Loucy (cell line): ENCODE results near the gene TAAR8.

Source experiments
- H2AFZ ChIP-seq: fragments of 200-600 bp; sonication (generic); 2 replicates; pipeline ENCODE4 v1.6.0; 2016; ENCODE audit warnings: antibody characterized with exemption, mild to moderate bottlenecking, low read length, moderate library complexity
- H3F3A ChIP-seq: fragments of 200-600 bp; 2 replicates; pipeline ENCODE4 v1.6.0; 2016; ENCODE audit warnings: antibody characterized with exemption, low read depth, mild to moderate bottlenecking
- H3K27me3 ChIP-seq: fragments of 200-600 bp; sonication (generic); 2 replicates; pipeline ENCODE4 v1.6.1; 2014; ENCODE audit warnings: low read length, mild to moderate bottlenecking; ENCODE audit not compliant: insufficient read depth, poor library complexity, severe bottlenecking
- H3K36me3 ChIP-seq: fragments of 200-600 bp; sonication (generic); 2 replicates; pipeline ENCODE4 v1.6.1; 2016; ENCODE audit warnings: low read length; ENCODE audit not compliant: insufficient read depth
- H3K4me1 ChIP-seq: fragments of 200-600 bp; sonication (generic); 2 replicates; pipeline ENCODE4 v1.5.1; 2014; ENCODE audit warnings: low read length, mild to moderate bottlenecking; ENCODE audit not compliant: insufficient read depth, poor library complexity, severe bottlenecking
- H3K4me2 ChIP-seq: fragments of 200-600 bp; sonication (generic); 2 replicates; pipeline ENCODE4 v1.6.0; 2014; ENCODE audit warnings: antibody characterized with exemption, low read length, low read depth, mild to moderate bottlenecking; ENCODE audit not compliant: poor library complexity, severe bottlenecking
- H3K4me3 ChIP-seq: fragments of 200-600 bp; sonication (generic); 2 replicates; pipeline ENCODE4 v1.5.1; 2014; ENCODE audit warnings: low read length, mild to moderate bottlenecking, mixed read lengths; ENCODE audit not compliant: poor library complexity, severe bottlenecking
- H3K79me2 ChIP-seq: fragments of 200-600 bp; sonication (generic); 2 replicates; pipeline ENCODE4 v1.6.1; 2014; ENCODE audit warnings: low read length; ENCODE audit not compliant: insufficient read depth
- H3K9ac ChIP-seq: fragments of 200-600 bp; sonication (generic); 2 replicates; pipeline ENCODE4 v1.6.0; 2014; ENCODE audit warnings: mild to moderate bottlenecking, low read depth, low read length, moderate library complexity; ENCODE audit not compliant: poor library complexity, severe bottlenecking
- H3K9me2 ChIP-seq: fragments of 200-600 bp; sonication (generic); replicated peaks from 2 replicates; pipeline ENCODE4 v1.6.1; 2016; ENCODE audit warnings: low read depth, low read length, mixed read lengths
- H3K9me3 ChIP-seq: fragments of 200-600 bp; sonication (generic); 2 replicates; pipeline ENCODE4 v1.6.1; 2014; ENCODE audit warnings: mild to moderate bottlenecking, antibody characterized with exemption, low read length, low read depth; ENCODE audit not compliant: insufficient read depth
- H4K20me1 ChIP-seq: fragments of 200-600 bp; sonication (generic); 2 replicates; pipeline ENCODE4 v1.6.0; 2014; ENCODE audit warnings: antibody characterized with exemption, low read length, mild to moderate bottlenecking; ENCODE audit not compliant: insufficient read depth, poor library complexity, severe bottlenecking
- EZH2phosphoT487 ChIP-seq: fragments of 200-600 bp; IDR thresholded peaks from 2 replicates; pipeline ENCODE4 v1.6.1; 2018; ENCODE audit warnings: antibody characterized with exemption, mild to moderate bottlenecking, moderate library complexity, borderline replicate concordance
- TF ChIP-seq, protein P1 (sequence below): fragments of 200-600 bp; sonication (generic); conservative IDR thresholded peaks from 2 replicates; pipeline ENCODE4 v1.5.1; 2014; ENCODE audit warnings: mild to moderate bottlenecking, antibody characterized with exemption, low read length

The TAAR8 gene

DNA sequence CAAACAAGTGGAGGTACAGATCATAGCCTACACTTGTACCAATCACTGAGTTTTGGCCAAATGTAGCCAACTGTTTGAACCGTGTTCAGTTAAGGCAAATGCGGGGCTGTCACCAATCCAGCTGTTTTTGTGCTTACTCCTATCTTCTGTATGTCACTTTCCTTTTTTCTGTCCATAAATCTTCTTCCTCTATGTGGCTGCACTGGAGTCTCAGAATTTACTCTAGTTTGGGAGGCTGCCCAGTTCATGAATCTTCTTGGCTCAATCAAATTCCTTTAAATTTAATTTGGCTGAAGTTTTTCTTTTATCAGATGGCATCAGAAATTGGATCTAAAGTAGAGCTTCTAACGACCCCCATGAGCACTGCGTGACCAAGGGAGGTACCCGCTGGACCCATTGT lies 27.8 kb upstream of the TAAR8 start:
- no peaks in the 10 kb centered on the region for H3K4me1 ChIP-seq
- TF ChIP-seq, protein P1, sequence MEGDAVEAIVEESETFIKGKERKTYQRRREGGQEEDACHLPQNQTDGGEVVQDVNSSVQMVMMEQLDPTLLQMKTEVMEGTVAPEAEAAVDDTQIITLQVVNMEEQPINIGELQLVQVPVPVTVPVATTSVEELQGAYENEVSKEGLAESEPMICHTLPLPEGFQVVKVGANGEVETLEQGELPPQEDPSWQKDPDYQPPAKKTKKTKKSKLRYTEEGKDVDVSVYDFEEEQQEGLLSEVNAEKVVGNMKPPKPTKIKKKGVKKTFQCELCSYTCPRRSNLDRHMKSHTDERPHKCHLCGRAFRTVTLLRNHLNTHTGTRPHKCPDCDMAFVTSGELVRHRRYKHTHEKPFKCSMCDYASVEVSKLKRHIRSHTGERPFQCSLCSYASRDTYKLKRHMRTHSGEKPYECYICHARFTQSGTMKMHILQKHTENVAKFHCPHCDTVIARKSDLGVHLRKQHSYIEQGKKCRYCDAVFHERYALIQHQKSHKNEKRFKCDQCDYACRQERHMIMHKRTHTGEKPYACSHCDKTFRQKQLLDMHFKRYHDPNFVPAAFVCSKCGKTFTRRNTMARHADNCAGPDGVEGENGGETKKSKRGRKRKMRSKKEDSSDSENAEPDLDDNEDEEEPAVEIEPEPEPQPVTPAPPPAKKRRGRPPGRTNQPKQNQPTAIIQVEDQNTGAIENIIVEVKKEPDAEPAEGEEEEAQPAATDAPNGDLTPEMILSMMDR = no peak
- TF ChIP-seq EZH2phosphoT487 = no peak
- H3K9me3 ChIP-seq = no peaks in the 10 kb centered on the region
- no peaks in the 10 kb centered on the region for H4K20me1 ChIP-seq
- H2AFZ ChIP-seq = no peak overlapping the region
- H3K79me2 ChIP-seq = no peaks in the 10 kb centered on the region
- no peak overlapping the region for H3K9ac ChIP-seq
- no peaks in the 10 kb centered on the region for H3K36me3 ChIP-seq
- no peak overlapping the region for H3K4me2 ChIP-seq
- no peaks in the 10 kb centered on the region for H3K9me2 ChIP-seq
- H3F3A ChIP-seq = no peaks in the 10 kb centered on the region
- no peak overlapping the region for H3K4me3 ChIP-seq
- H3K27me3 ChIP-seq = no peaks in the 10 kb centered on the region

DNA sequence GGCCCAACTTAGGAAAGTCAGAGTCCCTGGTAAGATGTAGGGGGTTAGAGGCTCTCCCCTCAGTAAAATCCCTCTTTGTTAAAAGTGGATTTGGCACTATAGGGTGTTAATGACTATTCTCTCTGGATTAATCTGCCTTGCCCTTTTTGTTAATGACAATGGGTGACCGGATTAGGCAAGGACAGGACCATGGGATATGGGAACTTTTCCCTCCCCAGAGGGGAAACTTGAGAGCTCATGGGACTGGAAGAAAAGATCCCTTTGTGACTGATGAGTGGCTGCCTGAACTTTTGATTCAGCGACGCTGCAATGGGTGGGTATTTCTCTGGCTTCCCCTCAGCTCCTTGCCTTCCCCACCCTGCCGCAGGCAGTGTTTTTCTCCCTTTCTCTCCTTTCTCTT lies 26.6 kb upstream of the TAAR8 start:
- Histone ChIP-seq H3F3A (no peaks in the 10 kb centered on the region), H3K4me1 (no peaks in the 10 kb centered on the region), H3K27me3 (no peaks in the 10 kb centered on the region), H4K20me1 (no peaks in the 10 kb centered on the region), H2AFZ (no peak overlapping the region), H3K4me3 (no peak overlapping the region), H3K36me3 (no peaks in the 10 kb centered on the region), H3K9ac (no peak overlapping the region), H3K9me3 (no peaks in the 10 kb centered on the region), H3K79me2 (no peaks in the 10 kb centered on the region), H3K4me2 (no peak overlapping the region), H3K9me2 (no peaks in the 10 kb centered on the region)
- TF ChIP-seq, protein P1 = no peak
- no peak for TF ChIP-seq EZH2phosphoT487

DNA sequence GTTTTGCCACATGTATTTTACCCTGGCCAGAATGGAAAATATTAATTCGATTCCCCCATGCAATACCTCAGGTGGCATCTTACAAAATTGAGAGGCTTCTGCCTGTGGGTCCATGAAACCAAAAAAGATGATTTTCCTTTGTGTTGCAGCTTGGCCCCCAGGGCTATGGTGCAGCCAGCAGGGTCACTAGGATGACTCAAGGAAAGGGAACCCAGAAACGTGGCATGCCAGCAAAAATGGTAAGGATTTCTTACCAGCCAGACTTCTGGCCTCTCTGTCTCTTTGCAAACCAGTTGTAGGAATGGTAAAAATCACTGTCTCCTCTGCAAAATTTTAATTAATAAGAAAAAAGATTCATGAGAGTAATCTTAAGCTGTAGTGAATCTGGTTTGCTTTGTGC lies 26.0 kb upstream of the TAAR8 start:
- Histone ChIP-seq H3K9me3 (no peaks in the 10 kb centered on the region), H2AFZ (no peak overlapping the region), H4K20me1 (no peaks in the 10 kb centered on the region), H3K27me3 (no peaks in the 10 kb centered on the region), H3K4me1 (no peaks in the 10 kb centered on the region), H3K9ac (no peak overlapping the region), H3K79me2 (no peaks in the 10 kb centered on the region), H3K36me3 (no peaks in the 10 kb centered on the region), H3K4me2 (no peak overlapping the region), H3F3A (no peaks in the 10 kb centered on the region), H3K4me3 (no peak overlapping the region), H3K9me2 (no peaks in the 10 kb centered on the region)
- TF ChIP-seq EZH2phosphoT487 = no peak
- TF ChIP-seq, protein P1 = no peak
